K562 (cell line): Measurements from ENCODE around the gene SF3B4. TPM values are rescaled to one million over a fixed set of nuclear protein-coding genes. Genes with fewer than 3 reads are reported as not detected.

ENCODE experiments used
- ATAC-seq: fragments of 200-7000 bp; cut with Tn5 transposase; 3 replicates; pipeline ENCODE4 v1.9.1; 2020; ENCODE audit warnings: moderate library complexity
- BruUV-seq: library from RNA; stranded (reverse); fragments of 400-500 nt; replicated peaks from 2 replicates; lab custom pipeline; 2021; lab: Mats Ljungman, UMichigan
- CTCF ChIA-PET: fragments of 300-600 bp; formaldehyde crosslinking; extraction: SDS; loops from one replicate; lab custom pipeline; 2021; ENCODE audit warnings: low intra/inter-chr PET ratio; lab: Yijun Ruan, JAX
- POLR2A ChIA-PET: fragments of 300-600, 350-650 bp; sonication (Branson Sonifier 250); formaldehyde crosslinking; extraction: SDS; loops from one replicate; lab custom pipeline; 2021; ENCODE audit warnings: antibody characterized with exemption, inconsistent platforms; lab: Yijun Ruan, JAX
- DNase-seq, 4 experiments: peaks; one replicate each; pipeline versions ENCODE4 v3.0.0 to v3.0.0-alpha.2; 2011 to 2018; ENCODE audit warnings: low spot score in 3 of 4, mixed read lengths in 3 of 4; ENCODE audit errors: extremely low read depth in 1 of 4
- FAIRE-seq: peaks from 2 replicates; lab custom pipeline; 2011; peaks lifted over from hg19 to GRCh38; lab: Jason Lieb, UNC
- H2AFZ ChIP-seq: 2 replicates; pipeline ENCODE4 v1.6.0; 2011; ENCODE audit warnings: low read depth, low read length, control low read depth, inconsistent platforms
- H3K27ac ChIP-seq: fragments of 200-600 bp; 3 replicates; pipeline ENCODE4 v1.8.0; 2011; ENCODE audit warnings: low read depth, mild to moderate bottlenecking, control low read depth, inconsistent platforms, low read length, moderate library complexity, mixed read lengths; ENCODE audit errors: extremely low read depth
- H3K27me3 ChIP-seq, 2 experiments: fragments of 300-600 bp in 1 of 2; 2 replicates in 1 of 2; 3 replicates in 1 of 2; pipeline versions ENCODE4 v1.6.0 to v1.8.0; 2011; ENCODE audit warnings: inconsistent platforms in 2 of 2, low read length in 2 of 2, mild to moderate bottlenecking in 1 of 2, mixed read lengths in 1 of 2, moderate library complexity in 1 of 2; ENCODE audit not compliant: control insufficient read depth in 2 of 2, insufficient read depth in 2 of 2
- H3K36me3 ChIP-seq: fragments of 300-600 bp; 3 replicates; pipeline ENCODE4 v1.8.0; 2011; ENCODE audit warnings: mild to moderate bottlenecking, low read length, inconsistent platforms; ENCODE audit not compliant: control insufficient read depth, insufficient read depth
- H3K4me1 ChIP-seq, 2 experiments: fragments of 200-600 bp in 1 of 2; replicated peaks in 1 of 2; 2 replicates in 1 of 2; 3 replicates in 1 of 2; pipeline versions ENCODE4 v1.5.1 to v1.8.0; 2011; ENCODE audit warnings: inconsistent platforms in 2 of 2, low read length in 2 of 2, mild to moderate bottlenecking in 1 of 2, mixed read lengths in 1 of 2, moderate library complexity in 1 of 2; ENCODE audit not compliant: control insufficient read depth in 2 of 2, insufficient read depth in 2 of 2
- H3K4me2 ChIP-seq: 2 replicates; pipeline ENCODE4 v1.6.1; 2011; ENCODE audit warnings: low read length, control low read depth, inconsistent platforms, mixed read lengths; ENCODE audit not compliant: insufficient read depth
- H3K4me3 ChIP-seq: fragments of 200-600 bp; sonication (generic), shearing (Covaris generic); 2 replicates; pipeline ENCODE4 v1.5.1; 2016; ENCODE audit warnings: control low read depth, inconsistent platforms
- H3K79me2 ChIP-seq: fragments of 200-600 bp; 3 replicates; pipeline ENCODE4 v1.8.0; 2011; ENCODE audit warnings: low read length, inconsistent platforms; ENCODE audit not compliant: control insufficient read depth, insufficient read depth
- H3K9ac ChIP-seq, 2 experiments: 2 replicates each; pipeline versions ENCODE4 v1.6.0 to v1.6.1; 2011; ENCODE audit warnings: low read depth in 2 of 2, low read length in 2 of 2, control low read depth in 1 of 2, inconsistent platforms in 1 of 2, mild to moderate bottlenecking in 1 of 2, mixed read lengths in 1 of 2; ENCODE audit not compliant: insufficient read depth in 1 of 2
- H3K9me1 ChIP-seq: one replicate; pipeline ENCODE4 v1.6.0; 2011; ENCODE audit warnings: inconsistent platforms, mild to moderate bottlenecking, low read length, moderate library complexity; ENCODE audit not compliant: control insufficient read depth, insufficient read depth
- H3K9me3 ChIP-seq: replicated peaks from 2 replicates; pipeline ENCODE4 v1.5.1; 2011; ENCODE audit warnings: low read depth, low read length, inconsistent platforms; ENCODE audit not compliant: control insufficient read depth, insufficient read depth
- H4K20me1 ChIP-seq: replicated peaks from 2 replicates; pipeline ENCODE4 v1.6.1; 2011; ENCODE audit warnings: low read length, inconsistent platforms, mixed read lengths; ENCODE audit not compliant: control insufficient read depth, insufficient read depth
- BMI1 ChIP-seq: fragments of 150-350 bp; IDR thresholded peaks from 2 replicates; pipeline ENCODE4 v1.6.1; 2014; ENCODE audit warnings: low read length
- CEBPB ChIP-seq: fragments of 450-650 bp; IDR thresholded peaks from 2 replicates; pipeline ENCODE4 v1.6.1; 2016; ENCODE audit warnings: missing genetic modification characterization, missing compliant biosample characterization
- MCM5 ChIP-seq: fragments of 450-650 bp; IDR thresholded peaks from 2 replicates; pipeline ENCODE4 v1.6.1; 2016; ENCODE audit warnings: low read depth
- MCM7 ChIP-seq, 2 experiments: fragments of 450-650 bp; IDR thresholded peaks; 2 replicates each; pipeline ENCODE4 v1.6.1; 2016 to 2018
- MEF2A ChIP-seq: IDR thresholded peaks from 2 replicates; pipeline ENCODE4 v1.6.1; 2011; ENCODE audit warnings: low read depth, mild to moderate bottlenecking, low read length, moderate library complexity; ENCODE audit not compliant: control insufficient read depth
- MTA2 ChIP-seq: fragments of 450-650 bp; IDR thresholded peaks from 2 replicates; pipeline ENCODE4 v1.6.1; 2016; ENCODE audit warnings: low read depth
- MTF1 ChIP-seq: fragments of 250-450 bp; sonication (Bioruptor Pico); IDR thresholded peaks from 2 replicates; pipeline ENCODE4 v1.9.0; 2021; ENCODE audit warnings: moderate library complexity, mild to moderate bottlenecking, inconsistent platforms, borderline replicate concordance
- NKRF ChIP-seq: fragments of 450-650 bp; IDR thresholded peaks from 2 replicates; pipeline ENCODE4 v1.6.1; 2016; ENCODE audit warnings: borderline replicate concordance
- NRF1 ChIP-seq, 2 experiments: fragments of 450-650 bp; IDR thresholded peaks in 1 of 2; conservative IDR thresholded peaks in 1 of 2; 2 replicates each; pipeline ENCODE4 v1.6.1; 2014; ENCODE audit warnings: mild to moderate bottlenecking in 2 of 2
- PURB ChIP-seq: sonication (generic); formaldehyde crosslinking; IDR thresholded peaks from 2 replicates; pipeline ENCODE4 v1.9.0; 2021; ENCODE audit warnings: low read depth, mild to moderate bottlenecking, missing genetic modification reagents
- SIX5 ChIP-seq, 2 experiments: IDR thresholded peaks; 2 replicates each; pipeline ENCODE4 v1.6.1; 2011; ENCODE audit warnings: low read length in 2 of 2, borderline replicate concordance in 1 of 2, low read depth in 1 of 2, mild to moderate bottlenecking in 1 of 2, moderate library complexity in 1 of 2; ENCODE audit not compliant: insufficient read depth in 1 of 2
- SMARCC2 ChIP-seq: fragments of 450-650 bp; IDR thresholded peaks from 2 replicates; pipeline ENCODE4 v1.6.1; 2017; ENCODE audit warnings: antibody characterized with exemption, moderate library complexity, mild to moderate bottlenecking, low read depth
- SRSF7 ChIP-seq: fragments of 200-400 bp; formaldehyde crosslinking; optimal IDR thresholded peaks from 2 replicates; pipeline ENCODE3; 2017; ENCODE audit warnings: mild to moderate bottlenecking, low read depth, low read length
- TCF3 ChIP-seq: sonication (generic); formaldehyde crosslinking; IDR thresholded peaks from 2 replicates; pipeline ENCODE4 v1.4.0; 2020; ENCODE audit warnings: mild to moderate bottlenecking, missing genetic modification reagents
- THAP12 ChIP-seq: fragments of 250-450 bp; sonication (Bioruptor Pico); IDR thresholded peaks from 2 replicates; pipeline ENCODE4 v1.9.0; 2021; ENCODE audit warnings: mild to moderate bottlenecking, inconsistent platforms
- ZBTB7A ChIP-seq: IDR thresholded peaks from 2 replicates; pipeline ENCODE4 v1.6.1; 2011; ENCODE audit warnings: low read depth, mild to moderate bottlenecking, low read length, moderate library complexity, borderline replicate concordance; ENCODE audit not compliant: control insufficient read depth
- ZNF140 ChIP-seq: fragments of 250-450 bp; sonication (Bioruptor Pico); IDR thresholded peaks from 2 replicates; pipeline ENCODE4 v1.8.0; 2021; ENCODE audit warnings: moderate library complexity, mild to moderate bottlenecking, inconsistent platforms
- ZNF561 ChIP-seq: fragments of 450-650 bp; formaldehyde crosslinking; conservative IDR thresholded peaks from 2 replicates; pipeline ENCODE4 v1.4.0; 2020; ENCODE audit warnings: mild to moderate bottlenecking, moderate library complexity
- ZNF75A ChIP-seq: fragments of 450-650 bp; formaldehyde crosslinking; IDR thresholded peaks from 2 replicates; pipeline ENCODE4 v1.4.0; 2020; ENCODE audit warnings: mild to moderate bottlenecking
- ZZZ3 ChIP-seq: fragments of 450-650 bp; IDR thresholded peaks from 2 replicates; pipeline ENCODE4 v1.6.1; 2016; ENCODE audit warnings: antibody characterized with exemption, mild to moderate bottlenecking, moderate library complexity
- WGBS: fragments of 100-300 bp; shearing (Covaris generic); methylation state at CpG from one replicate; pipeline ENCODE4 v1.1.6; 2016; ENCODE audit warnings: low coverage, mixed read lengths; ENCODE audit not compliant: insufficient coverage; ENCODE audit errors: missing lambda C conversion rate; 5-methylcytosine and 5-hydroxymethylcytosine counted together
- in situ Hi-C: fragments of 300-500 bp; cut with MboI; formaldehyde crosslinking; loops from 4 replicates; pipeline ENCODE4 v1.15.0; 2018; ENCODE audit warnings: inconsistent platforms, mixed read lengths
- intact Hi-C: fragments of 100-400 bp; cut with micrococcal nuclease; formaldehyde crosslinking; loops from 2 replicates; pipeline ENCODE4 v1.14.2; 2022
- polyA plus RNA-seq, 8 experiments: library from polyadenylated mRNA; depleted of rRNA in 4 of 8; stranded (reverse) in 5 of 8; unstranded in 3 of 8; fragments of >200 nt; fragmentation: Nextera tagmentation in 2 of 8; fragmentation: Illumina TruSeq in 1 of 8; extraction: Ambion mirVana in 2 of 8; extraction: Trizol in 1 of 8; gene quantifications; 2 replicates each; pipeline versions ENCODE4 v1.2.1 to v1.2.3, GENCODE V29; 2011 to 2014; ENCODE audit warnings: inconsistent platforms in 1 of 8, missing spikeins in 1 of 8
- total RNA-seq, 7 experiments: library from RNA; depleted of rRNA in 6 of 7; stranded (reverse); fragments of >200 nt in 6 of 7; fragmentation: Illumina TruSeq in 2 of 7; extraction: Trizol in 2 of 7; gene quantifications; 2 replicates each; pipeline versions ENCODE4 v1.2.1 to v1.2.3, GENCODE V29; 2011 to 2021; ENCODE audit warnings: low replicate concordance in 1 of 7

The SF3B4 gene
- total and polyA plus RNA-seq, 9 of the 15 experiments (the other 6 are each of a cell fraction or from before 2014, with no cell fraction given), result 3.0 to 88.0 (median 26.1) TPM

GRCh38 chr1:149945206-149945605 is 17.6 kb upstream of the SF3B4 start (continued):
- no peak for TF ChIP-seq THAP12
- TF ChIP-seq ZZZ3, result no peak
- no peak for TF ChIP-seq SRSF7
- no peak for TF ChIP-seq MEF2A
- TF ChIP-seq MCM7 (IDR thresholded peaks at IDR 0.05), result no peak
- TF ChIP-seq CEBPB (tag), result no peak
- TF ChIP-seq MTF1, result no peak
- no peak for TF ChIP-seq SIX5 (IDR thresholded peaks at IDR 0.05; ENCODE audit: borderline replicate concordance in 1 of 2, insufficient read depth in 1 of 2, low read depth in 1 of 2, low read length in 2 of 2)
- TF ChIP-seq SMARCC2, result no peak

GRCh38 chr1:149942885-149943284 is 15.3 kb upstream of the SF3B4 start:
- H3K27ac ChIP-seq, result no peak overlapping the region
- no peak for FAIRE-seq
- no peaks in the 10 kb centered on the region for H3K27me3 ChIP-seq
- no peak for ATAC-seq
- H3K4me3 ChIP-seq, result no peak overlapping the region
- 38% methylated on average over 3 of the region's 3 CpGs for WGBS
- peaks cover 30% of the 10 kb centered on the region; the same call in 2 of the 3 replicates for H3K36me3 ChIP-seq
- no peak overlapping the region for H3K4me2 ChIP-seq
- H3K9me3 ChIP-seq, result no peaks in the 10 kb centered on the region
- peaks cover 10 to 18% of the 10 kb centered on the region in 2 experiments; a peak in 4 of 5 replicates for H3K4me1 ChIP-seq
- H2AFZ ChIP-seq, result no peak overlapping the region
- TSS peak; percentile 41 for BruUV-seq
- H3K9ac ChIP-seq, result no peak overlapping the region
- no peaks in the 10 kb centered on the region for H4K20me1 ChIP-seq
- intact Hi-C loops (no loop called here), in situ Hi-C loops (no loop called here)
- ChIA-PET POLR2A (interaction anchor here (1.0 to 1.3 kb wide), 6 partner anchors 15 to 124 kb away, joined by 3 to 15 read pairs (median 3); partner anchors contain the start of gene VPS45), CTCF (interaction anchor here (1.6 kb wide), 1 partner anchor 55 kb away, joined by 4 read pairs; a partner anchor contains a TSS)
- no peak for DNase-seq
- H3K79me2 ChIP-seq, result no peaks in the 10 kb centered on the region
- H3K9me1 ChIP-seq, result no peaks in the 10 kb centered on the region
- TF ChIP-seq NKRF, result no peak
- TF ChIP-seq TCF3 (CRISPR knock-in tag), result no peak
- no peak for TF ChIP-seq PURB (CRISPR knock-in tag)
- TF ChIP-seq ZNF140 (CRISPR knock-in tag), result no peak
- no peak for TF ChIP-seq ZNF75A (CRISPR knock-in tag)
- no peak for TF ChIP-seq ZBTB7A
- TF ChIP-seq BMI1, result no peak
- TF ChIP-seq NRF1 (conservative IDR thresholded peaks at IDR 0.05 in 1 of 2, IDR thresholded peaks at IDR 0.05 in 1 of 2), result no peak
- TF ChIP-seq ZNF561 (CRISPR knock-in tag), result no peak
- no peak for TF ChIP-seq MTA2
- TF ChIP-seq MCM5, result no peak
